Measurements from ENCODE around the gene CADPS2. TPM values are rescaled to one million over a fixed set of nuclear protein-coding genes. Genes with fewer than 3 reads are reported as not detected.

Gene CADPS2
- polyA plus RNA-seq, 1 donor: 15.1 TPM

GRCh38 chr7:122303531-122304318 is 582.5 kb downstream of the CADPS2 start:
- peaks cover 8% of the 10 kb centered on the region for H3K9me3 ChIP-seq (ENCODE audit: control insufficient read depth, low read depth, low read length)
- H3K4me1 ChIP-seq (ENCODE audit: control insufficient read depth, insufficient read depth, low read length): peaks cover 19% of the 10 kb centered on the region
- peak in 1 of 2 donors; percentile 19 for DNase-seq
- WGBS (ENCODE audit: insufficient coverage, low lambda C conversion rate): no CpG with 5 or more reads among the region's 48 CpGs
- H3K27ac ChIP-seq (ENCODE audit: low read length): no peak overlapping the region
- H3K36me3 ChIP-seq (ENCODE audit: control insufficient read depth, insufficient read depth, low read length): no peaks in the 10 kb centered on the region
- peaks cover 98% of the 10 kb centered on the region for H3K27me3 ChIP-seq (ENCODE audit: control insufficient read depth, insufficient read depth, low read length)
- H3K4me3 ChIP-seq (ENCODE audit: low read length): no peak overlapping the region

DNA sequence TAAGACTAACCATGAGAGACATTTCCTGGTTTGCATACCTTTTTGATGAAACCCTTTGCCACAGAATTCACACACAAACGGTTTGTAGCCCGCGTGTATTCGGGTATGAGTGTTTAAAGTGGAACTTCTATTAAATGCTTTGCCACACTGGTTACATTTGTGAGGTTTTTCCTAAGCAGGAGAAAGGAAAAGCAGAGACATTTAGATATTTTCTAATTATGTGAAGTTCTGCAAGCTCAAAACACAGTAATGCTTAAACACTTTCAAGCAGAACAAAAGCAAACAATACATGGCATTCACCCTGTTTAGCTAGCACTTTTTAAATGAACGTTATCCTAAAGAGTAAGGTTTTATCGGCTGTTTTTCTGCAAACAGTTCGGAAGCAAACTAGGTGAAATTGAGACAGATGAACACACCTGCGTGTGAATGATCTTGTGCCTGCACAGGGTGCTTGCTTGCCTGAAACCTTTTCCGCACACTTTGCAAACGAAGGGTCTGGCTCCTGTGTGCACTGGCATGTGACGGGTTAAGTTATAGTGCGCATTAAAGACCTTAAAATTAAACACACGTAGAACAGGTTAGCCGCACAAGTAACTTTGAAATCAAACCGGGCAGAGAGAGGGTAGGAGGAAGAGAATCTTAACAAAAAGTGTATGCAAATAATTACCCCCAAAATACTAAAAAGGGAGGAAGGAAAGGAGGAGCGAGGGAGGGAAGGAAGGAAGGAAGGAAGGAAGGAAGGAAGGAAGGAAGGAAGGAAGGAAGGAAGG is 583.3 kb downstream of the CADPS2 start:
- Histone ChIP-seq H3K36me3 (ENCODE audit: control insufficient read depth, insufficient read depth, low read length) (no peaks in the 10 kb centered on the region), H3K9me3 (ENCODE audit: control insufficient read depth, low read depth, low read length) (peaks cover 8% of the 10 kb centered on the region), H3K27me3 (ENCODE audit: control insufficient read depth, insufficient read depth, low read length) (peaks cover 98% of the 10 kb centered on the region), H3K4me1 (ENCODE audit: control insufficient read depth, insufficient read depth, low read length) (peaks cover 19% of the 10 kb centered on the region), H3K4me3 (ENCODE audit: low read length) (no peak overlapping the region), H3K27ac (ENCODE audit: low read length) (no peak overlapping the region)
- 6% methylated on average over 7 of the region's 16 CpGs for WGBS (ENCODE audit: insufficient coverage, low lambda C conversion rate)
- DNase-seq: no peak

- Histone ChIP-seq H3K4me1 (ENCODE audit: control insufficient read depth, insufficient read depth, low read length) (peaks cover 19% of the 10 kb centered on the region), H3K9me3 (ENCODE audit: control insufficient read depth, low read depth, low read length) (peaks cover 8% of the 10 kb centered on the region)
- 17% methylated on average over 1 of the region's 35 CpGs for WGBS (ENCODE audit: insufficient coverage, low lambda C conversion rate)
Observed at GRCh38 chr7:122301858-122302760, 584.2 kb downstream of the CADPS2 start.

DNA sequence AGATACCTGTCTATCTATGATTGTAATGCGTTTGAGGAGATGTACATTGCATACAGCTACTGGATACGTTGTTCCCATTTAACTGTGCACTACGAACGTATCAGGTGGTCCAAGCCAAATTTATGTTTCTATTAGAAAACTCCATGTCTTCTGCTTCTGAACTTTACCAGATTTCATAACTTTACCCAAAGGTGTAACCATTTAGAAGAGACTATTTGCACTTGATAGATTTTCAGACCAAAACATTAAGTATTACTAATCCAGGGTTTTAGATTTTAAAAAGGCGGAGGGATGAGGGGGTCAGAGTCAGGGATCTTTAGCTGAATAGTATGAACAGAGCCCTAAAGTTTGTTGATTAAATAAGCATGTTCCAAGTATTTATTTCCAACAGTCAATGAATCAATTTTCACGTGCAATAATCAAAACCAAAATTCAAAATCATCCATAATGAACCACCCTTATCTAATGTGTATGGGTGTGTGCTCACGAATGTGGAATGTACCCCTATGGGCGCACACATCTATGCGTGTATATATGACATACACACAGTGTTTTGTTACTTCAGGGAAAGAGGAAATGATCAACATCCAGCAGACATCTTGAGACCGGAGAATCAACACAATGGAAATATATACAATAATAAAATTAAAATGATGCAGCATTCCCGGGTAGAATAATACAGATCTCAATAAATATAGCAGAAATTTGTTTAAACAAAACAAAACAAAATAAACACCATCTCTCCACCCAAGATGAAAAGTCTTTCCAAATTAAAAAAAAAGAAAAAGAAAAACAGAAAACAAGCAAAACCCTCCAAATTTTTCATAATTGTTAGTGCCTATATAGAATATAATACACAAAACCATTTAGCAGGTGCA is 585.1 kb downstream of the CADPS2 start:
- no peak overlapping the region for H3K4me3 ChIP-seq (ENCODE audit: low read length)
- H3K4me1 ChIP-seq (ENCODE audit: control insufficient read depth, insufficient read depth, low read length): peaks cover 19% of the 10 kb centered on the region
- H3K27me3 ChIP-seq (ENCODE audit: control insufficient read depth, insufficient read depth, low read length): peaks cover 95% of the 10 kb centered on the region
- DNase-seq: peak in 1 of 2 donors; percentile 9
- H3K27ac ChIP-seq (ENCODE audit: low read length): no peak overlapping the region
- WGBS (ENCODE audit: insufficient coverage, low lambda C conversion rate): 33% methylated on average over 5 of the region's 11 CpGs
- peaks cover 8% of the 10 kb centered on the region for H3K9me3 ChIP-seq (ENCODE audit: control insufficient read depth, low read depth, low read length)
- no peaks in the 10 kb centered on the region for H3K36me3 ChIP-seq (ENCODE audit: control insufficient read depth, insufficient read depth, low read length)

More at GRCh38 chr7:122301858-122302760, 584.2 kb downstream of the CADPS2 start:
- peak in 1 of 2 donors; percentile 61 for DNase-seq
- Histone ChIP-seq H3K27me3 (ENCODE audit: control insufficient read depth, insufficient read depth, low read length) (peaks cover 97% of the 10 kb centered on the region), H3K36me3 (ENCODE audit: control insufficient read depth, insufficient read depth, low read length) (no peaks in the 10 kb centered on the region), H3K4me3 (ENCODE audit: low read length) (no peak overlapping the region), H3K27ac (ENCODE audit: low read length) (no peak overlapping the region)

DNA sequence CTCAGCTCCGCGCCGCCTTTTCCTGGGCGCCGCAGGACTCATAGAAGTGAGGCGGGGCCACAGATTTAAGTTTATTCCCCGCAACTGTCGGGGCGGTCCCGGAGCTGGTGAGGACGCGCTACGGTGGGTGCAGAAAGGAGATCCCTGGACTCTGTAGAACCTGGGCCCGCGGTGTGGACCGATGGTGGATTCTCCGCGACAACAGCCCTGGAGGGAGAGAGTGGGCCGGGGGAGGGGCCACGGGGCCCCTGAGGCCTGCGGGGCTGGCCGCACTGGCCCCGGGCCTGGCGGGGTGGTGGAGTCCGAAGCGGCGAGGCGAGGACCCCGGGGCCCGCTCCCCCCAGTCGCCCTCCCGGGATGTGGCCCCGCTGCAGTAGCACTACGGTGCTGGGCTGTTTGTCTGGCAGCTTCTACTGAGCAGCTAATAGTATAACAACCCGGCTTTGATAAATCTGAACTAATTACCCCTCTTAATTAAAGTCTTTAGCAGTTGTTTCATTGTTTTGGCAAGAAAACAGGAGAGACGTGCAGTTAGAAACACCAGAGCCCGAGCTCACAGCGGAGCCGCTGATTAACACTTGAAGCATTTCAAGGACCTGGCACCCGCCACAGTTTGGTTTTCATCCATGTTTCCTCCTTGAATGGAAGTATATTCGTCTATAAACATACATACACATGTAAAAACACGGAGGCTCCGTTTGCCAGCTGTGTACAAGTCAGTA is 585.9 kb downstream of the CADPS2 start:
- no peak overlapping the region for H3K27ac ChIP-seq (ENCODE audit: low read length)
- peaks cover 95% of the 10 kb centered on the region for H3K27me3 ChIP-seq (ENCODE audit: control insufficient read depth, insufficient read depth, low read length)
- WGBS (ENCODE audit: insufficient coverage, low lambda C conversion rate): no CpG with 5 or more reads among the region's 43 CpGs
- H3K4me3 ChIP-seq (ENCODE audit: low read length): no peak overlapping the region
- no peaks in the 10 kb centered on the region for H3K36me3 ChIP-seq (ENCODE audit: control insufficient read depth, insufficient read depth, low read length)
- DNase-seq: peak in 1 of 2 donors; percentile 22
- H3K9me3 ChIP-seq (ENCODE audit: control insufficient read depth, low read depth, low read length): peaks cover 8% of the 10 kb centered on the region
- peaks cover 12% of the 10 kb centered on the region for H3K4me1 ChIP-seq (ENCODE audit: control insufficient read depth, insufficient read depth, low read length)

DNA sequence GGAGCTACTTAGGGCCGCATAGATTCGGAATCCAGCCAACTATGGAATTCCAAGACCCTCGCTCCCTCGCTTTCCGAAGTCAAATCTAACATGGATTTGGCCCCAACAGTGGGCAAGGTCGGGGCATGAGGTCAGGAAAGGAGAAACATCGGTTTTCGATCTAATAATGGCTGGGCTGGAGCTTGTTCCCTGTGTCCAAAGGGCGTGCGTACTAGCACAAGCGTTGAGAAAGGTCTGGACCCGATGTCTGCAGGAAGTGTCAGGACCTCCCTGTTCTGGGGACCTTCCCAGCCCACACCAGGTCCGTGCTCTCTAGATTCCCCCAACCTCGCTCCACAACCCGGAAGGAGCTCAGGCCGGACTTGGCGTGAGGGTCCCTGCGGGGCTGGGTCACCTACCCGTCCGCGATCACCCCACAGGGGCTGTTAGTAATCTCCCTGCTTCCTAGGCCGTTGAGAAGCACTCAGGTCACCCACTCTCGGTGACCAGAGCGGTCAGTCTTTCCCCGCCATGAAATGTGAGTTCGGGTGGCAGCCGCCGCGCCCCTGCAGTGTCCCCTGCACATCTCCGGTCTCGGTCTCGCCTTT is 586.5 kb downstream of the CADPS2 start:
- Histone ChIP-seq H3K4me3 (ENCODE audit: low read length) (no peak overlapping the region), H3K27me3 (ENCODE audit: control insufficient read depth, insufficient read depth, low read length) (peaks cover 90% of the 10 kb centered on the region), H3K9me3 (ENCODE audit: control insufficient read depth, low read depth, low read length) (peaks cover 5% of the 10 kb centered on the region), H3K27ac (ENCODE audit: low read length) (no peak overlapping the region), H3K4me1 (ENCODE audit: control insufficient read depth, insufficient read depth, low read length) (peaks cover 8% of the 10 kb centered on the region), H3K36me3 (ENCODE audit: control insufficient read depth, insufficient read depth, low read length) (no peaks in the 10 kb centered on the region)
- no CpG with 5 or more reads among the region's 32 CpGs for WGBS (ENCODE audit: insufficient coverage, low lambda C conversion rate)
- DNase-seq: peak in 1 of 2 donors; percentile 30

- Histone ChIP-seq H3K9me3 (ENCODE audit: control insufficient read depth, low read depth, low read length) (peaks cover 5% of the 10 kb centered on the region), H3K27ac (ENCODE audit: low read length) (no peak overlapping the region), H3K27me3 (ENCODE audit: control insufficient read depth, insufficient read depth, low read length) (peaks cover 79% of the 10 kb centered on the region), H3K36me3 (ENCODE audit: control insufficient read depth, insufficient read depth, low read length) (no peaks in the 10 kb centered on the region), H3K4me3 (ENCODE audit: low read length) (no peak overlapping the region), H3K4me1 (ENCODE audit: control insufficient read depth, insufficient read depth, low read length) (peaks cover 8% of the 10 kb centered on the region)
- DNase-seq: peak in 1 of 2 donors; percentile 33
- 41% methylated on average over 2 of the region's 2 CpGs for WGBS (ENCODE audit: insufficient coverage, low lambda C conversion rate)
Observed at GRCh38 chr7:122298618-122299017, 587.6 kb downstream of the CADPS2 start.

- no peaks in the 10 kb centered on the region for H3K36me3 ChIP-seq (ENCODE audit: control insufficient read depth, insufficient read depth, low read length)
- WGBS (ENCODE audit: insufficient coverage, low lambda C conversion rate): 43% methylated on average over 1 of the region's 2 CpGs
- DNase-seq: no peak
- no peak overlapping the region for H3K27ac ChIP-seq (ENCODE audit: low read length)
- peaks cover 5% of the 10 kb centered on the region for H3K9me3 ChIP-seq (ENCODE audit: control insufficient read depth, low read depth, low read length)
- H3K27me3 ChIP-seq (ENCODE audit: control insufficient read depth, insufficient read depth, low read length): peaks cover 76% of the 10 kb centered on the region
- no peak overlapping the region for H3K4me3 ChIP-seq (ENCODE audit: low read length)
- H3K4me1 ChIP-seq (ENCODE audit: control insufficient read depth, insufficient read depth, low read length): peaks cover 8% of the 10 kb centered on the region
Observed at GRCh38 chr7:122298131-122298530, 588.1 kb downstream of the CADPS2 start.

DNA sequence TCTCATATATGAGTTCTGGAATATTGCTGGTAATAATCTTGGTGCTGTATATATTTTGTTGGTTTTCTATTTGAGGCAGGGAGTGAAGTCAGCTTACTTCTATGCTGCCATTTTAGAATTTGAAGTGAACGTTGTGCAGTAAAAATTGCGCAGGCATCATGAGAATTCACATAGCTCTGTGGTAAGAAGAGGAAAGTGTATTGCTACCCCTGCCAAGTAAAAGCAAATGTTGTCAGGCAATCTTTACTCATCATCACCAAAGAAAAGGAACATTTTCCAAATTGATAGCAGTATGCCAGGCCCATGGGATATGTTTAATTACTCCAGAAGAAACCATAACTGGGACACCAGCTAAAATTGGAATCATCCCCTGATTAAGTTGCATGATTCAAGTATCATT is 595.1 kb downstream of the CADPS2 start:
- 100% methylated on average over 2 of the region's 2 CpGs for WGBS (ENCODE audit: insufficient coverage, low lambda C conversion rate)
- peaks cover 18% of the 10 kb centered on the region for H3K27me3 ChIP-seq (ENCODE audit: control insufficient read depth, insufficient read depth, low read length)
- no peak for DNase-seq

More for the DNA sequence above, 595.1 kb downstream of the CADPS2 start:
- Histone ChIP-seq H3K4me3 (ENCODE audit: low read length) (no peak overlapping the region), H3K36me3 (ENCODE audit: control insufficient read depth, insufficient read depth, low read length) (no peaks in the 10 kb centered on the region), H3K9me3 (ENCODE audit: control insufficient read depth, low read depth, low read length) (no peaks in the 10 kb centered on the region), H3K4me1 (ENCODE audit: control insufficient read depth, insufficient read depth, low read length) (no peaks in the 10 kb centered on the region), H3K27ac (ENCODE audit: low read length) (no peak overlapping the region)

All from large intestine (tissue), 3 donors.